Stimulated activated CD4-positive, alpha-beta T cell treated with anti-CD3 and anti-CD28 coated beads, Interleukin-4, amount 100 ng/mL, for 1 hour (primary cell): ENCODE results near the gene UCP3.
"Not testable (repeated sequence)": the region's sequence is repeated elsewhere in the genome, so short reads cannot be mapped to it uniquely, and the experiment has no call there.

Experiments
- DNase-seq: peaks from one replicate; pipeline ENCODE4 v3.0.0-alpha.2; 2020

Gene UCP3

GRCh38 chr11:74000307-74001133 is 8.4 kb downstream of the UCP3 start:
- no peak for DNase-seq

DNA sequence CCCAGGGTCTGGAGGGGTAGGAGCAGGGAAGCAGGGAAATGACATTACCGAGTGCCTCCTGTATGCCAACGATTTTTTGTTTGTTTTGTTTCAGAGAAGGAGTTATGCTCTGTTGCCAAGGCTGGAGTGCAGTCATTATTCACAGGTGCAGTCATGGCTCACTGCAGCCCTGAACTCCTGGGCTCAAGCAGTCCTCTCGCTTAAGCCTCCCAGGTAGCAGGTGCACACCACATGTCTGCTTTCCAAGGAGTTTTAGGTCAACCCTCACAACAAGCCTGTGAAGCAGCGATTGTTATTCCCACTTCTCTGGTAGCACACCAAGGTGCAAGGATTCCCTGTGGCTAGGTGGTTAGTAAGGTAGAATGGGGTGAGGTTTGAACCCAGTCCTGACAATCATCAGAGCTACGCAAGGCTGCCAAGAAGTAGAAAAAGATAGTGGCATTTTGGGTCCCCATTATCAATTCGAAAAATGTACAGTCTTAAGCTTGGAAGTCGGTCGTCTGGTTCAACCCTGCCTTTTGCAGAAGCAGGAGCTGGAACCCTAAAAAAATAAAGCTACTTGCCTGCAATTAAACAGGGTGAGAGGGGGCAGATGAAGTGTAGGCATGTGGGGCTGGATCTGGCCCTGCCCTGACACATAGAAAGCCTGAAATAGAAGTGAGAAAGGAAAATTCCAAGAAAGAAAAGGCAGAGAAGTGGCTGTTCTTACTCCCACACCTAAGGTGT is 9.1 kb downstream of the UCP3 start:
- no peak for DNase-seq

DNA sequence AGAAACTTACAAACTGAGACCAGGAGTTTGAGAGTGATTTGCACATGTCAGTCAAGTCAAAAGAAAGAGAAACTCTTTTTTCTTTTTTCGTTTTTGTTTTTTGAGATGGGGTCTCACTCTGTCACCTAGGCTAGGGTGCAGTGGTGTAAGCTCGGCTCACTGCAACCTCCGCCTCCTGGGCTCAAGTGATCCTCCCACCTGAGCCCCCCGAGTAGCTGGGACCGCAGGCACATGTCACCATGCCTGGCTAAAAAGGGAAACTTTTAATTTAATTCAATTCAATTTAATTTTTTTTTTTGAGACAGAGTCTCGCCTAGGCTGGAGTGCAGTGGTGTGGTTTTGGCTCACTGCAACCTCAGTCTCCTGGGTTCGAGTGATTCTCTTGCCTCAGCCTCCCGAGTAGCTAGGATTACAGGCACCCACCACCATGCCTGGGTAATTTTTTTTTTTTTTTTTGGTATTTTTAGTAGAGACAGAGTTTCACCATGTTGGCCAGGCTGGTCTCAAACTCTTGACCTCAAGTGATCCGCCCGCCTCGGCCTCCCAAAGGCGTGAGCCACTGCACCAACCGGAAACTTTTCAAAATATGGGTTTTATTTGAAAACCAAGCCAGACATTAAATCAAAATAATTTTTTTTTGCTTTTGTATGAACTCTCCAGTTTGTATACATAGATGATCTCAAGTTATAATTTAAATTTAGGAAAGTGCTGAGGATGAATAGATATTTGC is 9.9 kb downstream of the UCP3 start:
- no peak for DNase-seq

- no peak for DNase-seq
Observed at GRCh38 chr11:73997120-73997770, 11.6 kb downstream of the UCP3 start.

DNA sequence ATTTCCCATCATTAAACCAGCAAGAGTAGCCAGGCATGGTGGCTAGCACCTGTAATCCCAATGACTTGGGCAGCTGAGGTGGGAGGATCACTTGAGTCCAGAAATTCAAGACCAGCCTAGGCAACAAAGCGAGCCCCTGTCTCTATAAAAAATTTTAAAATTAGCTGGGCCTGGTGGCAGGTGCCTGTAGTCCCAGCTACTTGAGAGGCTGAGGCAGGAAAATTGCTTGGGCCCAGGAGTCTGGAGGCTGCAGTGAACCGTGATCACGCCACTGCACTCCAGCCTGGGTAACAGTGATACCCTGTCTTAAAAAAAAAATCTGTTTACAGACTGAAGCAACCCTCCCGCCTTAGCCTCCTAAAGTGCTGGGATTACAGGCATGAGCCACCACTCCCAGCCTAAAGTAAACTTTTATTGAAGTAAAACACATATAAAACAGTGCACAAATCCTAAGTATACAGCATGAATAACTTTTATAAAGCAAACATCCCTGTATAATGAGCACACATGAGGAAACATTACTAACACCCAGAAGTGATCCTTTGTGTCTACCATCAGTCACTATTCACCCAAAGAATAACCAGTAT is 12.6 kb downstream of the UCP3 start:
- no peak for DNase-seq

- DNase-seq: no peak
Observed at GRCh38 chr11:73995731-73996130, 13.2 kb downstream of the UCP3 start.

DNA sequence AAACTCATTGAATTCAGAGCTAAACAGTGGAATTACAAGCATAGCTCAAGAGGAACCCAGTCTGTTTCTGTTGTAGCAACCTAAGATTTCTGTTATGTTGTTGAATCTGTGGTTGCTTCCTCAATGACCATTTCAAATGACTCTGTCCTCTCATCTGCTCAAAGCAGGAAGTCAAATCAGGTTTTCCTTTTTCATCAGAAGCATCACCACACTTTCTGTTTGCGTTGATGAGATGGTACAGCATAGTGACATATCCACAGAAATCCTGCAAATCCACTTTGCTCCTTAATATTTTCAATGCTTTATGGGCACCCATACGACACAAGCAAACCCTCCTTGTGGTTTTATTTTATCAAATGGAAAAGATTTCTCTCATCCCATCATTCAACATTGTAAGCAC is 13.6 kb downstream of the UCP3 start:
- no peak for DNase-seq

- DNase-seq: no peak
Observed at GRCh38 chr11:73991471-73992006, 17.3 kb downstream of the UCP3 start.

GRCh38 chr11:73990730-73991129 is 18.2 kb downstream of the UCP3 start:
- DNase-seq: no peak

GRCh38 chr11:73989156-73989555 is 19.7 kb downstream of the UCP3 start:
- no peak for DNase-seq

DNA sequence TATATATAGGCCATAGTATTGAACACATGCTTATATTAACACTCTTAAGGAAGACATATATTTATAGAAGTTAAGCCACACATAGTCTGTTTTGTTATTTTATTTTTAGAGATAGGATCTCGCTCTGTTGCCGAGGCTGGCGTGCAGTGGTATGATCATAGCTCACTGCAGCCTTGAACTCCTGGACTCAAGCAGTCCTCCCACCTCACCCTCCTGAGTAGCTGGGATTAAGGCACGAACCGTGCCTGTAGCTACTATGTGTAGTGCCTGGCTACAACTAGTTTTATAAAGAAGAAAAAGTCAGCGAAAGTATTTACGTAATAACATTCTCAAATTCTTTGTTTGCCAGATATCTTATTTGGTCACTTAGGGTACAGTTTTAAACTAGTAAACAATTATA is 20.7 kb downstream of the UCP3 start:
- no peak for DNase-seq

GRCh38 chr11:73985661-73986060 is 23.2 kb downstream of the UCP3 start:
- not testable (repeated sequence) for DNase-seq

DNA sequence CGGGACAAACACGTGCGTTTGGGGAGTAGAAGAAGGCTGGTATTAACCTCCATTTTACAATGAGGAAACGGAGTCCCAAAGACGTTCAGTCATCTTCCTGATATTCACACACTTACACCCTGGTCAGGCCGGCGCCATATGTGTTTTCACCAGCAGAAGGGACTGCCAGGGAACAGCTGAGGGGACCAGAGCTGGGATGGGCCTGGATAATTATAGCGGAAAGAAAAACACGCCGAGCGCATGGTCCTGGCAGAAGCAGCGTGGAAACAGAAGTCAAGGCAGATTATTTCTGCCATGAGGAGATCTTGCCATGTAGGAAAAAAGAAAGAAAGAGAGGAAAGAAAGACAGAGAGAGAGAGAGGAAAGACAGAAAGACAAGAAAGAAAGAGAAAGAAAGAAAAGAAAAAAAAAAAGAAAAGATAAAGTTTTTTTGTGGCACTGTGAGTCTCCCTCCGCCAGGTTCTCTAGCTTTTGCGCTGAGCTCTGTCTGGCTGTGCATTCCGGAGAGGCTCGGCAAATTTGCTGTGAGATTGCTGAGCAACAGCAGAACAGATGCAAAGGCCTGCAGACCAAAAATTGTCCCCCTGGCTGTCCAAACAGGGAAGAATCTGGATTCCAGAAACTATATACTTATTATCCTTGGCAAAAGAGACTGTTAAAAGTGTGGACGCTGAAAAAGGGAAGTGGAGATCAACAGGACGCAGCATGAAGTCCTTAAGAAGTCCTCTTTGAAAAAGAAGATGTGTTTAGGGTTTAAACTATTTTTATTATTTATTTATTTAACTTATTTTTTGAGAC is 24.9 kb downstream of the UCP3 start:
- no peak for DNase-seq

DNA sequence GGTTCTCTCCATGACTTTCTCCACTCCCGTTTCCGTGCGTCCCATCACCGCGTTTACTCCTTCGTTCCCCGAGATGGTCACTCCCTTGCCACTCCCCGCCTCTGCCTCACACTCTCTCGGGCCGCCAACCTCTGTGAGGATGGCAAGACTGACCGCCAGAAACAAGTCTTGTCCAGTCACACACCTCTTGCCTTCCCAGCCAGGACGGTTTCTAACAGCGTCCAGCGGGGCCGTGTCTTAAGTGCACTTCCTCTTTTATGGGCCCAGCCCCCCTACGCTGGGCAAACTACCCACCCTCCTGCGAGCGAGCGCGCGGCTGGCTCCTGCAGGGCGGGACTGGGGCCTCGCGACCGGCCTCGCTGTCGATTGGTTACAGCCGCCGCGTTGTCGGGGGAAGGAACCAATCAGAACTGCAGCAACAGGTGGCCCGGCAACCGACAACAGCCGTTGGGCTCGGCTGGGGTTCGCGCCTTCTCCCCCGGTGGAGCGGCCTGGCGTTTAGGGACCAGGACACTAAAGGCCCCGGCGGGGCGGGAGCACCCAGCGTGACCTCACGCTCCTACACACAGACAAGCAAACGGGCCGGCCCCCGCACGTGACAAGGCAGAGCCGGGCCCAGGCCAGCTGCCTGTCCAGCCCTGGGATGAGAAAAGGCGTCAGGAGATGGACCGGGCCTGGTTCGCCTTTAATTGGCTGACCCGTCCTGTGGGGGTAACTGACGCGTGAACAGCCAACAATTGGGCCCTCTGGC is 25.7 kb downstream of the UCP3 start:
- DNase-seq: peak; percentile 90

- peak; percentile 82 for DNase-seq
Observed at GRCh38 chr11:73982595-73982989, 26.3 kb downstream of the UCP3 start, which contains the start of gene UCP2. Gene UCP2, minus strand, starts transcription at chr11:73982843. Its CDS starts 4,465 bp downstream, at chr11:73978378.

DNA sequence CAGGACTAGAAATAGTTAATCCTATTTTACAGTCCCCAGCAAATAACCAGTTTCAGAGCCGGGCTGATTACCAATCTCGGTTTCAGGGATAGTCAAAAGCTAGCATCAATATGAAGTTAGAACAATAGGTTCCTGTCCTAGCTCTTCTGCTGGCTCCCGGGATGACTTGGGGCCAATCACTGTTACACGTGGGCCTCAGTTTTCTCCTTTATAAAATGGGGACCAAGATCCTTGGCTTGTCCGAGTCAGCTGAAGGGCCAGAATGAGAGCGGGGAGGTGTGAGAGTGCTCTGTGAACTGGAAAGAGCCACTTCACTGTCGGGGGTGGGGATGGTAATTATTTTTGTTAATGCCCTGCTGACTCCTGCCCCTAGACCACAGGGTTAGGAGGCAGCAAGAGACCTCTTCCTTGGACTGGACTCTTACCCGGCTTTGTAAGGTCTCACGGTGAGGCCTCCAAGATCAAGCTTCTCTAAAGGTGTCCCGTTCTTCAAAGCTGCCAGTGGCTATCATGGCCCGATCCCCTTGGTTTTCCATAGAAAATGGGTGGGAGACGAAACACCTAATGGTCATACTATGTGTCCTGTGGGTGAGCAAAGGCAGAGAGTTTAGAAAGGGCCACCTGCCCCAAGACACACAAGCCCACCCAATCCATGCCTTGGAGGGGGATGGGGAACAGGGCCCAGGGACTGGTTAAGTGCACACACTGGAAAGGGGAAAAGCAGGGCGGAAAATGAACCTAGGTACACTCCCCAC is 27.7 kb downstream of the UCP3 start:
- DNase-seq: no peak

DNA sequence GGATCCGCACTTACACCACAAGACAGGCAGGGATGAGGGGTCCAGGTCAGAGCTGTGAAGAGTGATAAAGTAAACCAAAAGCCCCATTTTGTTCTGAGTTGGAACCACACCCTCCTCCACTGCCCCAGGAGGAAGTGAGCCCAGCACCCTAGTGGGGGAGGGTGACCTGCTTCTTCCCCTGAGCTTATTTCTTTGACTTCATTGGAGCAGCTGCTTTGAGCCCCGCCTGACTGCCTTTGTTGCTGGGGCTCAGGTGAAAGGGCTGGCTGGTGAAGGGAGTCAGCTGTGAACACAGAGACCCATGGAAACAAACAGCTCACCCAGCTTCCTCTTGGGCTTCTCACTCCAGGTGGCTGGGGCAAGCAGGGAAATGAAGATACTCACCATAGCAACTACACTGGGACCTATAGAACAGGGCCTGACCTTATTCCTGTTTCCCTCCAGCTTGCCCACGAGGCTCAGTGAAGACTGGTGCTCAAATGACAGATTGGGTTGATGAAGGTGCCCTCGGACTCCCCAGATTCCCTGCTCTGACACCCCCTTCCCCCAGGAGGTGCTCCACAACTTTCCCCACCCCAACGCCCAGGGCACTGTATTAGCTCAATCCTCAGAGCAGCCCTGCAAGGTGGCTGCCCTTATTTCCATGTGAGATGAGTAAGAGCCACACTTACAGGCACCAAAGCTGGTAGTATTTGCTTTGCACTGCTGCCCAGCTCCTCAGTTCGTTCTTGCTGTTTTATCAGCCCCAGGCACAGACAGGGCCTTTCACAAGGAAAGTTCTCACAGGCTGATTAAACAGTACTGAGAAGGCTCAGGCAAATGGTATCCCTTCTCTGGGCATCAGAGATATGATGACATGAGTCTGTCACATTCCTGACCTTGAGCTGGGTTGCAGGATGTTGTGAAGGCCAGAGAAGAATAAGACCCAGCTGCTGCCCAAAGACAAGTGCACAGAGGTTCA is 28.6 kb downstream of the UCP3 start:
- peak; percentile 53 for DNase-seq

DNA sequence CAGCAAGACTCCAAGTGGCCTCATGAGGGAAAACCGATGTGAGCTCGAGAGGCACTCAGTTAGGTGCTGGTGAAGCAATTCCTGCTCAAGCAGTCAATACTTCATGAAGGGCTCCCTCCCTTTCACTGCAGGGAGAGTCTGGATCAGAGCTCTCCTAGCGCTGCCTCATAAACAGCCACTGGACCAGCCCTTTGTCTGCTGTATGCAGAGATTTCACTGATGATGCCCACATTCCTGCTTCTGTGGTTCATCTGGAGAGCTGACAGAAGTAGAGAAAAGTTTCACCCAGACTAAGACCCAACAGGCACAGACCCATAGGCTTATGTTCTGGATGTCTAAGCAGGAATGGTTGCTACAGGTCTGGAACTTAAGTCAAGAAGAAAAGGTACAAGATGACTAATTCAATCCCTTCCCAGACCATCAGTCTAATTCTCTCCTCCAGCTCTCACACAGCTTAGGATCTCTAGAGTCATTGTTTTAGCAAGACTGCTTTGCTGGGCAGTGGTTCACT is 30.3 kb downstream of the UCP3 start:
- DNase-seq: no peak
